Activated T-helper 1 cell treated with anti-CD3 and anti-CD28 coated beads, Interleukin-2, amount 50 U/mL, for 16 hours (primary cell): ENCODE measurements around the gene PIP5K1B.

ENCODE experiments used
- DNase-seq, 2 donors: peaks; one replicate each; pipeline ENCODE4 v3.0.0-alpha.2; 2020; ENCODE audit warnings: low read depth in 1 of 2, low spot score in 1 of 2

The PIP5K1B gene

DNA sequence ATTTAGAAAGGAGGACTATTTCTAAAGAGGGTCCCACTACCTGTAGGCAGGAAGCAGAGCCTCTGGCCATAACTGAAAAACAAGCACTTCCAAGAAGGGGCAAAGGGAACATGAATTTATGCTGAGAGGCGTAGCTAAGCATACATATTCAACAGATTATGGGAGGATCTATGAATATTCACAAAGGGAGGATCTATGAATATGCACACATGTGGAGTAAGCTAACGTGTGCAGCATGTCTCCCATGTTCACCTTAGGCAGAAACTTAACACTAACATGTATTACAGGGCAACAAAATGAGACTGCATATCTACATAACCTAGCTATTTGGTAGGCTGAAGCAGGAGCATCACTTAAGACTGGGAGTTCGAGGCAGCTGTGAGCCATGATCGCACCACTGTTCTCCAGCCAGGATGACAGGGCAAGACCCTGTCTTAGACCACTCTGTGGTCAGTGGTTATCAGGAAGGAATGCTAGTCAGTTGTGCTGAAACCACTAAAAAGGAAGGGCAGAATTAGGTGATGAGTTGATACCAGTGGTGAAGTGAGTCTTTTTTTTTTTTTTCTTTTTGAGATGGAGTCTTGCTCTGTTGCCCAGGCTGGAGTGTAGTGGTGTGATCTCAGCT, 351.3 kb downstream of the PIP5K1B start:
- no peak for DNase-seq

DNA sequence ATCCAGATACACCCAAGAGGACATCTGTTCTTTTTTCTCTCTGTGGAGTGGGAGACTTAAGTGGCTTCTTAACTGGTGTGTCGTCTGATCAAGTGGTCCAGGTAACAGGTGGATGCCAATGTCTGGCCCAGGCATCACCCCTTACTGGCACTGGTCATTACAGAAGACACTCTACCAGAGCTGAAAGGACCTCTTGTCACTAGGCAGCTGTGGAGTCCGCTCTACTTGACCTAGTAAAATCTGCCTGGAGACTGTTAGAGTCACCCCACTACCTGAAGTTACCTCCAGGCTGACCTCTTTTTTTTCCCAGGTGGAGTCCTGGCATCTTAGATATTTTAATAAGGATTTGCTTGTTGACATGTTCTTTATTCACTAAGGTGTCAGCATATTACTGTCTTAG, 353.1 kb downstream of the PIP5K1B start:
- no peak for DNase-seq
